Mesenchymal stem cell (in vitro differentiated cells and primary cell): ENCODE measurements around the gene ANKRD45.
"Not testable (repeated sequence)": the region's sequence is repeated elsewhere in the genome, so short reads cannot be mapped to it uniquely, and the experiment has no call there.

Experiments
- DNase-seq: peaks from one replicate; pipeline ENCODE4 v3.0.0-alpha.2; 2013
- H2AFZ ChIP-seq: one replicate; pipeline ENCODE4 v1.6.1; 2013; ENCODE audit warnings: low read depth, mild to moderate bottlenecking, control low read depth, inconsistent platforms, low read length, moderate library complexity
- H2AK5ac ChIP-seq: 2 replicates; pipeline ENCODE4 v1.6.1; 2013; ENCODE audit warnings: low read length, moderate library complexity, mild to moderate bottlenecking, inconsistent platforms; ENCODE audit not compliant: severe bottlenecking
- H2BK120ac ChIP-seq: one replicate; pipeline ENCODE4 v1.6.1; 2013; ENCODE audit warnings: low read depth, mild to moderate bottlenecking, inconsistent platforms, low read length, moderate library complexity
- H2BK12ac ChIP-seq, 2 experiments: one replicate each; pipeline ENCODE4 v1.6.1; 2013; ENCODE audit warnings: inconsistent platforms in 2 of 2, low read length in 2 of 2, mild to moderate bottlenecking in 2 of 2, moderate library complexity in 2 of 2, control low read depth in 1 of 2
- H2BK15ac ChIP-seq: one replicate; pipeline ENCODE4 v1.6.1; 2013; ENCODE audit warnings: mild to moderate bottlenecking, low read depth, inconsistent platforms; ENCODE audit not compliant: poor library complexity, severe bottlenecking
- H2BK5ac ChIP-seq: 2 replicates; pipeline ENCODE4 v1.6.1; 2013; ENCODE audit warnings: low read depth, mild to moderate bottlenecking, low read length, control low read depth, inconsistent platforms; ENCODE audit not compliant: poor library complexity, severe bottlenecking
- H3K14ac ChIP-seq, 2 experiments: one replicate each; pipeline ENCODE4 v1.6.1; 2013; ENCODE audit warnings: inconsistent platforms in 2 of 2, low read length in 2 of 2, control low read depth in 1 of 2, mild to moderate bottlenecking in 1 of 2, moderate library complexity in 1 of 2
- H3K18ac ChIP-seq, 2 experiments: one replicate each; pipeline ENCODE4 v1.6.1; 2013; ENCODE audit warnings: inconsistent platforms in 2 of 2, low read length in 2 of 2, control low read depth in 1 of 2, low read depth in 1 of 2, mild to moderate bottlenecking in 1 of 2
- H3K23ac ChIP-seq, 2 experiments: one replicate each; pipeline ENCODE4 v1.6.1; 2013; ENCODE audit warnings: inconsistent platforms in 2 of 2, low read length in 2 of 2, mild to moderate bottlenecking in 2 of 2, moderate library complexity in 2 of 2, control low read depth in 1 of 2
- H3K27ac ChIP-seq: 2 replicates; pipeline ENCODE4 v1.5.1; 2013; ENCODE audit warnings: mild to moderate bottlenecking, moderate library complexity, low read length, control low read depth, inconsistent platforms; ENCODE audit not compliant: poor library complexity, severe bottlenecking
- H3K27me3 ChIP-seq, 2 experiments: 2 replicates each; pipeline versions ENCODE4 v1.6.1 to v1.7.0; 2013; ENCODE audit warnings: low read length in 2 of 2, mild to moderate bottlenecking in 2 of 2, moderate library complexity in 2 of 2, control low read depth in 1 of 2, inconsistent platforms in 1 of 2; ENCODE audit not compliant: control insufficient read depth in 1 of 2, insufficient read depth in 1 of 2
- H3K36me3 ChIP-seq, 2 experiments: 2 replicates each; pipeline versions ENCODE4 v1.6.1 to v1.7.0; 2013; ENCODE audit warnings: low read length in 2 of 2, control low read depth in 1 of 2, inconsistent platforms in 1 of 2, low read depth in 1 of 2, mild to moderate bottlenecking in 1 of 2; ENCODE audit not compliant: insufficient read depth in 2 of 2, control insufficient read depth in 1 of 2
- H3K4ac ChIP-seq, 2 experiments: one replicate each; pipeline ENCODE4 v1.6.1; 2013; ENCODE audit warnings: inconsistent platforms in 2 of 2, low read length in 2 of 2, mild to moderate bottlenecking in 2 of 2, moderate library complexity in 2 of 2, control low read depth in 1 of 2, low read depth in 1 of 2
- H3K4me1 ChIP-seq: 2 replicates; pipeline ENCODE4 v1.6.1; 2013; ENCODE audit warnings: low read depth, low read length, control low read depth; ENCODE audit not compliant: control insufficient read depth, insufficient read depth
- H3K4me2 ChIP-seq: 2 replicates; pipeline ENCODE4 v1.6.1; 2013; ENCODE audit warnings: low read length, mild to moderate bottlenecking, inconsistent platforms; ENCODE audit not compliant: poor library complexity, severe bottlenecking
- H3K4me3 ChIP-seq, 2 experiments: 2 replicates each; pipeline versions ENCODE4 v1.5.1 to v1.7.0; 2013; ENCODE audit warnings: low read length in 2 of 2, mild to moderate bottlenecking in 2 of 2, control low read depth in 1 of 2, low read depth in 1 of 2; ENCODE audit not compliant: insufficient read depth in 1 of 2
- H3K79me1 ChIP-seq: replicated peaks from 2 replicates; pipeline ENCODE4 v1.6.1; 2013; ENCODE audit warnings: mild to moderate bottlenecking, control low read depth, low read length, inconsistent platforms; ENCODE audit not compliant: poor library complexity, severe bottlenecking
- H3K9ac ChIP-seq: 2 replicates; pipeline ENCODE4 v1.7.0; 2013; ENCODE audit warnings: mild to moderate bottlenecking, low read length, moderate library complexity
- H3K9me3 ChIP-seq: 2 replicates; pipeline ENCODE4 v1.7.0; 2013; ENCODE audit warnings: mild to moderate bottlenecking, low read length; ENCODE audit not compliant: control insufficient read depth
- H4K8ac ChIP-seq: one replicate; pipeline ENCODE4 v1.6.1; 2013; ENCODE audit warnings: inconsistent platforms, mild to moderate bottlenecking, low read length, moderate library complexity
- H4K91ac ChIP-seq: one replicate; pipeline ENCODE4 v1.6.1; 2013; ENCODE audit warnings: mild to moderate bottlenecking, low read length, inconsistent platforms
- WGBS: methylation state at CpG from one replicate; pipeline ENCODE4 v1.1.7; 2013; ENCODE audit warnings: mixed read lengths; 5-methylcytosine and 5-hydroxymethylcytosine counted together

The ANKRD45 gene

GRCh38 chr1:173639102-173639501 is 30.5 kb downstream of the ANKRD45 start:
- no peaks in the 10 kb centered on the region for H3K27me3 ChIP-seq
- H2AFZ ChIP-seq = no peak overlapping the region
- H3K4me3 ChIP-seq = no peak overlapping the region
- no peak overlapping the region for H4K91ac ChIP-seq
- H3K4me1 ChIP-seq = no peaks in the 10 kb centered on the region
- no peak overlapping the region for H2BK5ac ChIP-seq
- H3K27ac ChIP-seq = no peak overlapping the region
- DNase-seq = no peak
- no peak overlapping the region for H2BK15ac ChIP-seq
- no peak overlapping the region for H2AK5ac ChIP-seq
- H3K4ac ChIP-seq = no peak overlapping the region
- peaks cover 0 to 3% of the 10 kb centered on the region in 2 experiments for H3K36me3 ChIP-seq
- no peak overlapping the region for H3K23ac ChIP-seq
- H3K4me2 ChIP-seq = no peak overlapping the region
- H4K8ac ChIP-seq = no peak overlapping the region
- no peak overlapping the region for H3K9ac ChIP-seq
- peaks cover 16% of the 10 kb centered on the region for H3K9me3 ChIP-seq
- H3K79me1 ChIP-seq = no peaks in the 10 kb centered on the region
- WGBS = 59% methylated on average over 2 of the region's 2 CpGs
- H2BK12ac ChIP-seq = no peak overlapping the region
- no peak overlapping the region for H3K14ac ChIP-seq
- H2BK120ac ChIP-seq = no peak overlapping the region
- no peak overlapping the region for H3K18ac ChIP-seq

- H3K4me1 ChIP-seq = no peaks in the 10 kb centered on the region
- no peak overlapping the region for H3K14ac ChIP-seq
- peaks cover 0 to 3% of the 10 kb centered on the region in 2 experiments for H3K36me3 ChIP-seq
- no peak overlapping the region for H3K23ac ChIP-seq
- H3K4me2 ChIP-seq = no peak overlapping the region
- no peak overlapping the region for H2BK12ac ChIP-seq
- no peak overlapping the region for H3K9ac ChIP-seq
- H2AK5ac ChIP-seq = no peak overlapping the region
- H2BK5ac ChIP-seq = no peak overlapping the region
- no peak overlapping the region for H3K27ac ChIP-seq
- H4K8ac ChIP-seq = no peak overlapping the region
- WGBS = 89% methylated on average over 12 of the region's 12 CpGs
- no peak overlapping the region for H2BK15ac ChIP-seq
- H3K79me1 ChIP-seq = no peaks in the 10 kb centered on the region
- no peak overlapping the region for H4K91ac ChIP-seq
- no peaks in the 10 kb centered on the region for H3K27me3 ChIP-seq
- H3K18ac ChIP-seq = no peak overlapping the region
- no peak overlapping the region for H2BK120ac ChIP-seq
- H2AFZ ChIP-seq = no peak overlapping the region
- DNase-seq = no peak
- H3K4me3 ChIP-seq = no peak overlapping the region
- no peak overlapping the region for H3K4ac ChIP-seq
- H3K9me3 ChIP-seq = peaks cover 22% of the 10 kb centered on the region
Measured at GRCh38 chr1:173638043-173639021, 31.3 kb downstream of the ANKRD45 start.

GRCh38 chr1:173637236-173638042 is 32.2 kb downstream of the ANKRD45 start:
- H2BK120ac ChIP-seq, H3K4me2 ChIP-seq, H2AK5ac ChIP-seq, H3K27me3 ChIP-seq, H3K4ac ChIP-seq, H2AFZ ChIP-seq, H3K23ac ChIP-seq, H4K91ac ChIP-seq, H3K4me3 ChIP-seq, H2BK15ac ChIP-seq, H3K36me3 ChIP-seq, H3K4me1 ChIP-seq, H3K14ac ChIP-seq, H3K27ac ChIP-seq, H4K8ac ChIP-seq, H3K18ac ChIP-seq, H2BK12ac ChIP-seq, DNase-seq, H3K9ac ChIP-seq, H3K79me1 ChIP-seq, H2BK5ac ChIP-seq: not testable (repeated sequence)
- 91% methylated on average over 6 of the region's 6 CpGs for WGBS
- H3K9me3 ChIP-seq = peaks cover 25% of the 10 kb centered on the region

GRCh38 chr1:173635116-173635515 is 34.5 kb downstream of the ANKRD45 start, which contains the start of gene TEX50:
TSS of gene TEX50 (plus strand) at chr1:173635338. CDS start at chr1:173635522, 184 bp downstream.
- no peak within 1 kb of the TSS for H3K18ac ChIP-seq
- WGBS = no CpG with 5 or more reads among the region's 1 CpG
- no peaks in the 10 kb centered on the region for H3K79me1 ChIP-seq

More at GRCh38 chr1:173635116-173635515, 34.5 kb downstream of the ANKRD45 start, which contains the start of gene TEX50:
- no peak within 1 kb of the TSS for H3K4ac ChIP-seq
- H3K4me3 ChIP-seq = no peak within 1 kb of the TSS
- H4K8ac ChIP-seq = no peak within 1 kb of the TSS
- no peak within 1 kb of the TSS for H2BK120ac ChIP-seq
- H3K23ac ChIP-seq = no peak within 1 kb of the TSS
- no peak within 1 kb of the TSS for H2BK15ac ChIP-seq
- H4K91ac ChIP-seq = no peak within 1 kb of the TSS
- H3K9me3 ChIP-seq = peaks cover 25% of the 10 kb centered on the region
- H2BK5ac ChIP-seq = no peak within 1 kb of the TSS
- H3K4me1 ChIP-seq = no peaks in the 10 kb centered on the region
- DNase-seq = no peak
- no peak within 1 kb of the TSS for H3K14ac ChIP-seq
- H3K4me2 ChIP-seq = no peak within 1 kb of the TSS
- H3K27me3 ChIP-seq = no peaks in the 10 kb centered on the region
- H3K27ac ChIP-seq = no peak within 1 kb of the TSS
- H2AK5ac ChIP-seq = no peak within 1 kb of the TSS
- no peak within 1 kb of the TSS for H3K9ac ChIP-seq
- peaks cover 0 to 3% of the 10 kb centered on the region in 2 experiments for H3K36me3 ChIP-seq
- no peak within 1 kb of the TSS for H2BK12ac ChIP-seq
- no peak within 1 kb of the TSS for H2AFZ ChIP-seq
